Right renal pelvis (tissue), 4 donors: ENCODE measurements around the gene CLDN6. TPM values are rescaled to one million over a fixed set of nuclear protein-coding genes. Genes with fewer than 3 reads are reported as not detected.

ENCODE experiments used
- DNase-seq, 4 donors: peaks; one replicate each; pipeline ENCODE4 v3.0.0-alpha.2; 2013; ENCODE audit warnings: low read depth in 4 of 4, low spot score in 3 of 4, missing footprints in 1 of 4
- polyA plus RNA-seq, 4 donors: library from polyadenylated mRNA; unstranded; fragments of 120-200 nt; gene quantifications; one replicate each; pipeline ENCODE4 v1.2.1, GENCODE V29; 2013; ENCODE audit not compliant: insufficient read length in 4 of 4

Gene CLDN6
- polyA plus RNA-seq, 4 donors, result 32.9 to 44.1 (median 36.4) TPM

- DNase-seq, result no peak
Observed at GRCh38 chr16:2992383-2993081, 25.5 kb downstream of the CLDN6 start.

- no peak for DNase-seq
Observed at GRCh38 chr16:2991566-2992261, 26.3 kb downstream of the CLDN6 start.

- DNase-seq, result no peak
Observed at GRCh38 chr16:2990891-2991290, 27.1 kb downstream of the CLDN6 start.

GRCh38 chr16:2988590-2989099 lies 29.3 kb downstream of the CLDN6 start:
- DNase-seq, result no peak

- no peak for DNase-seq
Observed at GRCh38 chr16:2987833-2988232, 30.1 kb downstream of the CLDN6 start.

GRCh38 chr16:2987286-2987685 lies 30.7 kb downstream of the CLDN6 start:
- DNase-seq, result no peak

- DNase-seq, result no peak
Observed at GRCh38 chr16:2986623-2987188, 31.3 kb downstream of the CLDN6 start.

GRCh38 chr16:2985893-2986355 lies 32.1 kb downstream of the CLDN6 start:
- no peak for DNase-seq

- DNase-seq, result no peak
Observed at GRCh38 chr16:2985462-2985861, 32.5 kb downstream of the CLDN6 start.

GRCh38 chr16:2983706-2984136 lies 34.3 kb downstream of the CLDN6 start:
- DNase-seq, result peak in 2 of 4 donors; percentile 70 to 71

GRCh38 chr16:2982402-2982801 lies 35.6 kb downstream of the CLDN6 start:
- no peak for DNase-seq

GRCh38 chr16:2981899-2982250 lies 36.1 kb downstream of the CLDN6 start:
- no peak for DNase-seq

GRCh38 chr16:2981177-2981898 lies 36.6 kb downstream of the CLDN6 start:
- no peak for DNase-seq

- DNase-seq, result peak; percentile 78 to 87 (median 79)
Observed at GRCh38 chr16:2980227-2981176, 37.5 kb downstream of the CLDN6 start, which contains the start of gene PKMYT1. Gene PKMYT1 (minus strand): TSS chr16:2980446. CDS start chr16:2979657, 789 bp downstream.

- DNase-seq, result no peak
Observed at GRCh38 chr16:2979669-2980226, 38.2 kb downstream of the CLDN6 start.

- no peak for DNase-seq
Observed at GRCh38 chr16:2977440-2977839, 40.5 kb downstream of the CLDN6 start.

- no peak for DNase-seq
Observed at GRCh38 chr16:2976673-2977072, 41.3 kb downstream of the CLDN6 start.

GRCh38 chr16:2976201-2976600 lies 41.8 kb downstream of the CLDN6 start:
- DNase-seq, result no peak

GRCh38 chr16:2975161-2975795 lies 42.7 kb downstream of the CLDN6 start:
- no peak for DNase-seq
